ENCODE results near the gene SETBP1. TPM values are rescaled to one million over a fixed set of nuclear protein-coding genes. Genes with fewer than 3 reads are reported as not detected.

The SETBP1 gene
- total and polyA plus RNA-seq, 8 donors, result 19.7 to 27.5 (median 21.5) TPM

DNA sequence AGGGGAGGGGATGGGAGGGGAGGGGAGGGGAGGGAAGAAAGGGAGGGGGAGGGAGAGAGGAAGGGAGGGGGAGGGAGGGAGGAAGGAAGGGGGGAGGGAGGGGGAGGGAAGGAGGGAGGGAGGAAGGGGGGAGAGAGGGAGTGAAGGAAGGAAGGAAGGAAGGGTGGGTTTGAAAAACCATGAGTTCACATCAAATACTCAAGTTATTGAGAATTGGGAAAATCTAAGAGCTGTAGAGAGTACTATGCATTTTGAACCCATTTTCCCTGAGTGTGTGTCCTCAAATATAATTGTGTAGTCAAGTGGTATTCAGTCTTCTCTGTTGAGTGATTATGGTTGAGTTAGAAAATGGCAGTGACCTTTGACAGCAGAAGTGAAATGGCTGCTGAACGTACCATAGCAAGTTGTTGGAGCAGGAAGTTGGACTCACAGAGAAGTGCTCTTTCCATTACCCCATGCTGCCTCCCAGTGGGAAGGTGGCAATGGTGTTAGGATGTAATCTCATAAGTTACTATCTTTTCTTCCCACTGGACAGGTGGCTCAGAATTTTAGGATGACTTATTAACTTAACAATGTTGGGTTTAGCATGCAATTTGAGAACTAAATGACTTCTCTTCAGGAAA lies 214.6 kb downstream of the SETBP1 start:
- intact Hi-C loops (cut with DNase I), result no loop called here
- peak; percentile 73 for ATAC-seq
- Histone ChIP-seq H3K27me3 (no peaks in the 10 kb centered on the region), H3K9me3 (peaks cover 0 to 11% of the 10 kb centered on the region in 2 donors), H3K36me3 (no peaks in the 10 kb centered on the region), H3K4me1 (peaks cover 0 to 4% of the 10 kb centered on the region in 2 donors), H3K4me3 (no peak overlapping the region), H3K27ac (no peak overlapping the region)
- peak in 1 of 4 donors; percentile 42 for DNase-seq
- TF ChIP-seq, protein P1, sequence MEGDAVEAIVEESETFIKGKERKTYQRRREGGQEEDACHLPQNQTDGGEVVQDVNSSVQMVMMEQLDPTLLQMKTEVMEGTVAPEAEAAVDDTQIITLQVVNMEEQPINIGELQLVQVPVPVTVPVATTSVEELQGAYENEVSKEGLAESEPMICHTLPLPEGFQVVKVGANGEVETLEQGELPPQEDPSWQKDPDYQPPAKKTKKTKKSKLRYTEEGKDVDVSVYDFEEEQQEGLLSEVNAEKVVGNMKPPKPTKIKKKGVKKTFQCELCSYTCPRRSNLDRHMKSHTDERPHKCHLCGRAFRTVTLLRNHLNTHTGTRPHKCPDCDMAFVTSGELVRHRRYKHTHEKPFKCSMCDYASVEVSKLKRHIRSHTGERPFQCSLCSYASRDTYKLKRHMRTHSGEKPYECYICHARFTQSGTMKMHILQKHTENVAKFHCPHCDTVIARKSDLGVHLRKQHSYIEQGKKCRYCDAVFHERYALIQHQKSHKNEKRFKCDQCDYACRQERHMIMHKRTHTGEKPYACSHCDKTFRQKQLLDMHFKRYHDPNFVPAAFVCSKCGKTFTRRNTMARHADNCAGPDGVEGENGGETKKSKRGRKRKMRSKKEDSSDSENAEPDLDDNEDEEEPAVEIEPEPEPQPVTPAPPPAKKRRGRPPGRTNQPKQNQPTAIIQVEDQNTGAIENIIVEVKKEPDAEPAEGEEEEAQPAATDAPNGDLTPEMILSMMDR (IDR thresholded peaks at IDR 0.05), result peak in 1 of 2 donors; percentile 28

DNA sequence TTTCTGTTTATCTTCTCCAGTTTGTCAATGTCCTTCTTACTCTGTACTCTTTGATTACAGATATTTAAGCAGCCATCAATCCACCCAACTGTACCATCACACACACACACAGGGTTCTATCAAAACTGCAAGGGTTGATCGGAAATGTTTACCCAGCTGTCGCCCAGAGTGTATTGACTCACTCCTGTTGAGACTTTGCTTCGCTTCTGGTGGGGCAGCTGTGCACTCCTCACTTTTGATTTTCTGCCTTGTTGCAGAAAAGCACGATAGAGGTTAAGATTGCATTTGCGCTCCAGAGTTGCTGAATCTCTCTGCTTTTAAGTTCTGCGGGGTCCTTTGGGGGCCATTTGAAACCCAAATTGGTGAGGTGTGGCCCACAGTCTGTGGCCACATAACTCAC lies 216.2 kb downstream of the SETBP1 start:
- ATAC-seq (no peak), DNase-seq (no peak)
- no peaks in the 10 kb centered on the region for H3K36me3 ChIP-seq
- no peak overlapping the region for H3K4me3 ChIP-seq
- no peaks in the 10 kb centered on the region for H3K9me3 ChIP-seq
- H3K4me1 ChIP-seq, result peaks cover 0 to 4% of the 10 kb centered on the region in 2 donors
- intact Hi-C loops (cut with DNase I), result no loop called here
- TF ChIP-seq, protein P1 (IDR thresholded peaks at IDR 0.05), result no peak
- no peak overlapping the region for H3K27ac ChIP-seq
- no peaks in the 10 kb centered on the region for H3K27me3 ChIP-seq

DNA sequence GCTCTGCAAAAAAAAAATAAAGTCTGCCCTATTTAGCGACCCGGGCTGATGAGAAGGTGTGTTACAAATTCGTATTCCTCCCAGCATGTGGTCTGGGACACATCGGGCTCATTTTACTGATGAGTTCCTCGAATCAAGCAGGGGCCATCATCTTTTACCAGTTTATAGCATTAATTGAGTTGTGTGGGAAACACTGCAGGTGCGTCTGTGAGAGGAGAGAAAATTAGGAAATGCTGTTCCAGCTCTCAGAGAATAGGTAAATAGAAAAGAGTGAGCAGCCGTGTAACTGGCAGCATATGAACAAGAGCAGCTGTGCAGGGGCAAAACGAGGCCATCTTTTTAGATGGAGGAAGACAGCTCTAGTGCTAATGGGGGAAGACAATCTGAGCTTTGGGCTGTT lies 216.7 kb downstream of the SETBP1 start:
- TF ChIP-seq, protein P1 (IDR thresholded peaks at IDR 0.05), result no peak
- Histone ChIP-seq H3K27ac (no peak overlapping the region), H3K27me3 (no peaks in the 10 kb centered on the region), H3K36me3 (no peaks in the 10 kb centered on the region), H3K9me3 (no peaks in the 10 kb centered on the region), H3K4me1 (peaks cover 0 to 4% of the 10 kb centered on the region in 2 donors), H3K4me3 (no peak overlapping the region)
- DNase-seq (no peak), ATAC-seq (no peak)
- intact Hi-C loops (cut with DNase I), result no loop called here

GRCh38 chr18:44897816-44898215 lies 217.1 kb downstream of the SETBP1 start:
- no peaks in the 10 kb centered on the region for H3K9me3 ChIP-seq
- TF ChIP-seq, protein P1 (IDR thresholded peaks at IDR 0.05), result no peak
- intact Hi-C loops (cut with DNase I), result no loop called here

GRCh38 chr18:44898498-44898897 lies 217.8 kb downstream of the SETBP1 start:
- intact Hi-C loops (cut with DNase I), result no loop called here
- TF ChIP-seq, protein P1 (IDR thresholded peaks at IDR 0.05), result no peak
- ATAC-seq, result no peak
- Histone ChIP-seq H3K27me3 (no peaks in the 10 kb centered on the region), H3K4me3 (no peak overlapping the region), H3K4me1 (peaks cover 0 to 4% of the 10 kb centered on the region in 2 donors), H3K9me3 (no peaks in the 10 kb centered on the region), H3K36me3 (no peaks in the 10 kb centered on the region), H3K27ac (no peak overlapping the region)
- DNase-seq, result no peak

More at GRCh38 chr18:44897816-44898215, 217.1 kb downstream of the SETBP1 start:
- Histone ChIP-seq H3K27me3 (no peaks in the 10 kb centered on the region), H3K4me3 (no peak overlapping the region), H3K36me3 (no peaks in the 10 kb centered on the region), H3K4me1 (peaks cover 0 to 4% of the 10 kb centered on the region in 2 donors), H3K27ac (no peak overlapping the region)
- ATAC-seq, result no peak
- no peak for DNase-seq

Data from left lung (tissue), 10 donors.